ENCODE results near the gene SLCO1B3.
"Not testable (repeated sequence)": the region's sequence is repeated elsewhere in the genome, so short reads cannot be mapped to it uniquely, and the experiment has no call there.

The SLCO1B3 gene, protein sequence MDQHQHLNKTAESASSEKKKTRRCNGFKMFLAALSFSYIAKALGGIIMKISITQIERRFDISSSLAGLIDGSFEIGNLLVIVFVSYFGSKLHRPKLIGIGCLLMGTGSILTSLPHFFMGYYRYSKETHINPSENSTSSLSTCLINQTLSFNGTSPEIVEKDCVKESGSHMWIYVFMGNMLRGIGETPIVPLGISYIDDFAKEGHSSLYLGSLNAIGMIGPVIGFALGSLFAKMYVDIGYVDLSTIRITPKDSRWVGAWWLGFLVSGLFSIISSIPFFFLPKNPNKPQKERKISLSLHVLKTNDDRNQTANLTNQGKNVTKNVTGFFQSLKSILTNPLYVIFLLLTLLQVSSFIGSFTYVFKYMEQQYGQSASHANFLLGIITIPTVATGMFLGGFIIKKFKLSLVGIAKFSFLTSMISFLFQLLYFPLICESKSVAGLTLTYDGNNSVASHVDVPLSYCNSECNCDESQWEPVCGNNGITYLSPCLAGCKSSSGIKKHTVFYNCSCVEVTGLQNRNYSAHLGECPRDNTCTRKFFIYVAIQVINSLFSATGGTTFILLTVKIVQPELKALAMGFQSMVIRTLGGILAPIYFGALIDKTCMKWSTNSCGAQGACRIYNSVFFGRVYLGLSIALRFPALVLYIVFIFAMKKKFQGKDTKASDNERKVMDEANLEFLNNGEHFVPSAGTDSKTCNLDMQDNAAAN

DNA sequence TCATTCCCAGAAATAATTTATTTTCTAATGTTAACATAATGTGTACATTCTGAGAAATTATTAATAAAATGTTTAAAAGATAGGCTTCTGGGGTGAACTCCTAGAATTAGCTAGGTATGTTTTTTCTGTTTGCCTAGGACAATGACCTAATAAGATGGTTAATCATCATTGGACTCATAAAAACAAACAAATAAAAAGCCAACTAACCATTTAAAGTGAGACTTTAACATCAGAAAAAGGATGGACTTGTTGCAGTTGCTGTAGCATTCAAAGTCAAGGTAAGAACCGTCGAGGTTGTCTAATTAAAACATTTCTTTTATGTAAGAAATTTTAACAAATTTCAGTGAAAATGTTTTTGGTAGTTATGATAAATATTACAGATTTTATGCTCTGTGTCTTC lies at the start of gene SLCO1B3:
TSS of gene SLCO1B3 (plus strand) at position 219 of the 400 bp plus-strand sequence. CDS start 5,034 bp downstream, outside the sequence.
- no peak for DNase-seq

DNA sequence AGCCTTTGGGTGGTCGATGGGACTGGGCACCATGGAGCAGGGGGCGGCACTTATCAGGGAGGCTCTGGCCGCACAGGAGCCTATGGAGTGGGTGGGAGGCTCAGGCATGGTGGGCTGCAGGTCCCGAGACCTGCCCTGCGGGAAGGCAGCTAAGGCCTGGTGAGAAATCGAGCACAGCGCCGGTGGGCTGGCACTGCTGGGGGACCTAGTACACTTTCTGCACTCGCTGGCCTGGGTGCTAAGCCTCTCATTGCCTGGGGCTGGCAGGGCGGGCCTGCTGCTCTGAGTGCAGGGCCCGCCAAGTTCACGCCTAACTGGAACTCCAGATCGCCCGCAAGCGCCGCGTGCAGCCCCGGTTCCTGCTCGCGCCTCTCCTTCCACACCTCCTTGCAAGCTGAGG lies 33.1 kb upstream of the SLCO1B3 start:
- DNase-seq, result no peak

DNA sequence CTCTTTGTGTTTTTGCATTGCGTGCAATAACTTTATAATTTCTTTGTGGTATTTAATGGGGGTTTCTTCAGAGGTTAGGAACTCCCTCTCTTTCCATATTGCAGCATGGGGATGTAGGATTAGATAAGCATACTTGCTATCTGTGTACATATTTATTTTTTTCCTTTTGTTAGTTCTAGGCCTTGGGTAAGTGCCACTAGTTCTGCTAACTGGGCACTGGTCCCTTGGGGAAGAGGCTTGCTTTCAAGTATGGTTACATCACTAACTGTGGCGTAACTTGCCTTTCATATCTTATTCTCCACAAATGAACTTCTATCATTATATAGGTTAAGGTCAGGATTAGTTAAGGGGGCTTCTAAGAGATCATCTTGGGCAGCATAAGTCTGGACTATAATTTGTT lies 31.5 kb upstream of the SLCO1B3 start:
- DNase-seq, result no peak

DNA sequence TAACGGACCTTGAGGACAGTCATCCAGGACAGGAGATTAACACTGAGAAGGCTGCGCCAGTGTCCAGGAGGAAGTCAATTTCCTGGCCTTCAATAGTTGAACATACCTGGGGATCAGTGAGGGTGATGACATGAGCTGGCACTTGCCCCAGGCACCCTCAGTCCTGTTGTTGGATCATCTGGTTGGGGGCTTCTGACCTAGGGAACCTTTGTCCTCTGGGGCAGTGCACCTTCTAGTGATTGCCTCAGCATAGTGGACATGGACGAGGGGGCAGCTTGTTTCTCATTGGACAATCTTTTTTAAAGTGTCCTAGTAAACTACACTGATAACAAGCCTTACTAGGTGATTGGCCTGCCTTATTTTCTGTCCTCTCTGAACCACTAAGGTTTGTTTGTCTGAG lies 30.5 kb upstream of the SLCO1B3 start:
- DNase-seq, result not testable (repeated sequence)

DNA sequence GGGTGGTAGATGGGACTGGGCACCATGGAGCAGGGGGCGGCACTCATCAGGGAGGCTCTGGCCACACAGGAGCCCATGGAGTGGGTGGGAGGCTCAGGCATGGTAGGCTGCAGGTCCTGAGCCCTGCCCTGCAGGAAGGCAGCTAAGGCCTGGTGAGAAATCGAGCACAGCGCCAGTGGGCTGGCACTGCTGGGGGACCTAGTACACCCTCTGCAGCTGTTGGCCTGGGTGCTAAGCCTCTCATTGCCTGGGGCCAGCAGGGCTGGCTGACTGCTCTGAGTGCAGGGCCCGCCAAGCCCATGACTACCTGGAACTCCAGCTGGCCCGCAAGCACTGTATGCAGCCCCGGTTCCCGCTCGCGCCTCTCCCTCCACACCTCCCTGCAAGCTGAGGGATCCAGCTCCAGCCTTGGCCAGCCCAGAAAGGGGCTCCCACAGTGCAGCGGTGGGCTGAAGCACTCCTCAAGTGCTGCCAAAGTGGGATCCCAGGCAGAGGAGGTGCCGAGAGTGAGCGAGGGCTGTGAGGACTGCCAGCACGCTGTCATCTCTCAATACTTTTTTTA lies 26.6 kb upstream of the SLCO1B3 start:
- not testable (repeated sequence) for DNase-seq

DNA sequence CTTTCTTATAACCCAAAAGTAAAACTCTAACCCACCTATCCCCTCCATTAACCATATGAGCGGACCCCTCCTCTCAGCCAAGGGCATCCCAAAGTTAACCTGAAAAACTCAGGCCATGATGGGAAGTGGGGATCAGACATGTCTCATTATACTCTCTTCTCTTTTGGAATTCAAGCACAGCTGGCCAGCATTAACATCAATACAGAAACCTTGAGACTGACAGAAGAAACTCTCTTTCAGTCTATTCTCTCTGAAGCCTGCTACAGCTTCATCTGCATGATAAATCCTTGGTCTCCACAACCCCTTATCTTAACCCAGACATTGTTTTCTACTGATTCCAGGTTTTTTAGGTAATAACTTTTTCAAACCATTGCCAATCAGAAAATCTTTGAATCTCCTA lies 17.5 kb upstream of the SLCO1B3 start:
- no peak for DNase-seq

DNA sequence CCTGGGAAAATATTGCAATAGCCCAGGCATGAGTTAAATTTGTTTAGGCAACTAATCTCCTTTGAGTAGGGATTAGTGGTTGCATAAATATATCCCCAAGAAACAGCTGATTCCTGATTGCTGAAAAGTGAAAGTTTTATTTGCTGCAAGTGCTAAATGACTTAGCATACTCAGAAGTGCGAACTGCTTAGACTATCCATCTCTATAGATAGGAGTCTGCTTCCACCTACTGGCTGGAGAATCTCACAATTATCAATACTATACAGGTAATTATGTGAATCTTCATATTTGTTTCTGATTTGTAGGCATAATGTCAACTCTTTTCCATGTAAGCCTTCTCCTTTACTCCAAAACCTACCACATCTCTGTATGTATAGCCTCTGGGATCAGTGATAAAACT lies 12.0 kb upstream of the SLCO1B3 start:
- DNase-seq, result no peak

DNA sequence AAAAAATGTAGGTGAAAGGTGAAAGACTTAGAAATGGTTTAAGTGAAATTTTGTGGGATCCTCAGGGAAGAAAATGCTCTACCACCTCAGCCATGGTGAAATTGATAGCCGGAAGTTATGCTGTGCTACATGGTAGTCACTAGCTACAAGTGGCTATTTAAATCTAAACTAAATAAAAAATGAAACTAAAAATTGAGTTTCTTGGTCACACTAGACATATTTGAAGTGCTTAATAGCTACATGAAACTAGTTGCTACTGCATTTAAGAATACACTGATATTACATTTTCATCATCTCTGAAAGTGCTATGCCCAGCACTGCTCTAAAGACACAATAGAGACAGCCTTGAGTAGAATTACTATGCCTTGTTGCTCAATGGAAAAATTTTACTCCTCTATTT lies 10.3 kb upstream of the SLCO1B3 start:
- no peak for DNase-seq

DNA sequence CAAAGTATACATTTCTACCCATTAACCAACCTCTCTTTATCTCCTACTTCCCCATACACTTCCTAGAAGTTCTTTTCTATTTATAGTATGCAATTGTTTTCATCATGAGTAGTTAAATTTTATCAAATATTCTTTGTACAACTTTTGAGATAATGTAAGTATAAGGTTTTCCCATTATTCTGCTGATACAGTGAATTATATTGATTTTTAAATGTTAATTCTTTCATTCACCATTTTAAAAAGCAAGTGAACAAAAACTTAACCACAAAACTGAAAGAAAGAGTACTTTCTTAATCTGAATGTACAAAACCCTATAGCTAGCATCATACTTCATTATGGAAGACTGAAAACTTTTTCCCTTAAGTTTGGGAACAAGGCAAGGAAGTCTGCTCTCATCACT lies 9.5 kb upstream of the SLCO1B3 start:
- DNase-seq, result no peak

DNA sequence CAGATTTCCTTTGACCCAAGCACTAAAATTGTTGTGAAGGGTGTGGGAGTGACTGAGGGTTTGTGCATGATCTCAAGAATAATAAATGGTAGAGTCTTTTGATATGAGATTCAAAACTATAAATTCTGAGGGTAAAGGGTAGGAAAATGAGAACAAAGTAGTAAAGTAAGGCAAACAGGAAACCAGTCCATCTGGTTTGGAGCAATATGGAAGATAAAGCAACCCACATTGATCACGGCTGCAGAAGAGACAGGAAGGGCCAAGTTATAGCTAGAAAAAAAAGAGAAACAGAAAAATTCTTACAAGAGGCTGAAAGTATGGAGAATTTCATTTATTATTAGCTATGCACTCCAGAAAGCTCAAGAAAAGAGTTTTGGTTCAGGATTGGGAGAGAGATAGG lies 4.6 kb upstream of the SLCO1B3 start:
- no peak for DNase-seq

DNA sequence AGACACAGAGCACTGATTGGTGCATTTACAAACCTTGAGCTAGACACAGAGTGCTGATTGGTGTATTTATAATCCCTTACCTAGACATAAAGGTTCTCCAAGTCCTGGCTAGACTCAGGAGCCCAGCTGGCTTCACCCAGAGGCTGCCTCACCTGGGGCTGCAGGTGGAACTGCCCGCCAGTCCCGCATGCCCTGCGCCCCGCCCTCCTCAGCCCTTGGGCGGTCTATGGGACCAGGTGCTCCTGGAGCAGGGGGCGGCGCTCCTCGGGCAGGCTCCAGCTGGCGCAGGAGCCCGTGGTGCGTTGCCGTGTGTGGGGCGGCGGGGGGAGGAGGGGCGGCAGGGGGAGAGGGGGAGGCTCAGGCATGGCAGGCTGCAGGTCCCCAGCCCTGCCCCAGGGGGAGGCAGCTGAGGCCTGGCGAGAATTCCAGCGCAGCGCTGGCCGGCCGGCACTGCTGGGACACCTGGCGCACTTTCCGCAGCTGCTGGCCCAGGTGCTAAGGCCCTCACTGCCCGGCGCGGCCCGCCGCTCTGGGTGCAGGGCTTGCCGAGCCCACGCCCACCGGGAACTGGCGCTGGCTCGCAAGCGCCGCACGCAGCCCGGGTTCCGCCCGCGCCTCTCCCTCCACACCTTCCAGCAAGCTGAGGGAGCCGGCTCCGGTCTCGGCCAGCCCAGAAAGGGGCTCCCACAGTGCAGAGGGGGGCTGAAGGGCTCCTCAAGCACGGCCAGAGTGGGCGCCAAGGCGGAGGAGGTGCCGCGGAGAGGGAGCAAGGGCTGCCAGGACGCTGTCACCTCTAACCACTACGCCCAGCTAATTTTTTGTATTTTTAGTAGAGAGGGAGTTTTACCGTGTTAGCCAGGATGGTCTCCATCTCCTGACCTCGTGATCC lies 3.1 kb upstream of the SLCO1B3 start:
- no peak for DNase-seq

DNA sequence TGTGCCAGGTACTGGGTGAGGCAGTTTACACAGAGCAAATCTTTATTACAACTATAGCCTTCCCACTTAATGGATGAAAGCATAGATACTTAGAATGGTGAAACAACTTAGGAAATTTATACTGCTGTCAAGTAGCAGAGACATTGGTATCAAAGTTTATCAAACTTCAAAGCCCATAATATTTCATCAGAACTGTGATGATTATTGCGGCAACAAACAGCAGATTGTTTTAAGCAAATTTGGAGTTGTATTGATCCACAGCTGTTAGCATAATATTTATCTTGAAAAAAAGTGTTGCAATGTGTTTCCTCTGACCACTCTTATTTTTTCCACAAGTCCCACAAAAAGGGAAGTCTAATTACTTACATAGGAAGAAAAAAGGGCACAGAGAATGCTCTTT lies 2.0 kb upstream of the SLCO1B3 start:
- DNase-seq, result no peak

DNA sequence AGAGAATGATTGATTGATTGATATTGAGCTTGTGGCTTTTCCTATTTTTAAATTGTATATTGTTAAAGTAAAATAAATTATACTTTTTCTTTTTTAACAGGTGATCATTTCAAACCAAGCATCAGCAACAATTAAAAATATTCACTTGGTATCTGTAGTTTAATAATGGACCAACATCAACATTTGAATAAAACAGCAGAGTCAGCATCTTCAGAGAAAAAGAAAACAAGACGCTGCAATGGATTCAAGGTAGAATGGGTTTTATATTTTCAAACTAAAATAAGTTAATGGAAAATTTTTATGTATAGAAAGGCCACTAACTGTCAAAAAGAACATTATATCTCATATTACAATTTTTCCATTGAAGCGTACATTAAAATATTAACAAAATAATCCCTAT lies 5.1 kb downstream of the SLCO1B3 start:
- DNase-seq, result no peak

DNA sequence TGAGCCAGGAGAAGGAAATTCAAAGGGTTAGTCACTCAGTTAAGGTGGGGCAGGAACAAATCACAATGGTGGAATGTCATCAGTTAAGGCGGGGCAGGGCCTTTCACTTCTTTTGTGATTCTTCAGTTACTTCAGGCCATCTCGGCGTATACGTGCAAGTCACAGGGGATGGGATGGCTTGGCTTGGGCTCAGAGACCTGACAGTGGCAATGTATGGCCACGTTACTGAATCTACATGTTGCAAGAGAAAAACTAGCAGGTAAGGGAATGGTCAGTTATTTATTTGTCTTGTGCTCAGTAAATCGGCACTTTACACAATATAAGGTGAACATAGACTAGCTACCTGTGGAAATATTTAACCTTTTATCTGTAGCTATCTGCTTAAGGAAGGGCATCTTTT lies 11.9 kb downstream of the SLCO1B3 start:
- DNase-seq, result no peak

DNA sequence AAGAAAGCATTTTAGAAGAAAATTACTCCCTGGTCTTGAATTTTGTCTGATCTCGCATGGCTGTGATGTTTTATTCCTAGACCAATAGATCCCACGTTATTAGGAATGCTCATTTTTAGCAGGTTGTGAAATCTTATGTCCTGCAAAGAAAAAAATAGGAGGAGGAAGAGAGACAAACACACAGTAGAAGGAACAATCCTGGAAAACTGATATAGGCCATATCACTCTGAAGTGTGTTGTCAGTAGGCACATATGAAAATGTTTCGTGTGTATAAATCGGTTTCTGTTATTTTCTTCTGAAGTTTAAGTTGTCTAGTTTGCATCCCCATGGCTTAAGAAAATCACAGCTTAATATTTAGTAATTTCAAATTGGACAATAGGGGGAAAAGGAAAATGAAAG lies 12.4 kb downstream of the SLCO1B3 start:
- DNase-seq, result no peak

DNA sequence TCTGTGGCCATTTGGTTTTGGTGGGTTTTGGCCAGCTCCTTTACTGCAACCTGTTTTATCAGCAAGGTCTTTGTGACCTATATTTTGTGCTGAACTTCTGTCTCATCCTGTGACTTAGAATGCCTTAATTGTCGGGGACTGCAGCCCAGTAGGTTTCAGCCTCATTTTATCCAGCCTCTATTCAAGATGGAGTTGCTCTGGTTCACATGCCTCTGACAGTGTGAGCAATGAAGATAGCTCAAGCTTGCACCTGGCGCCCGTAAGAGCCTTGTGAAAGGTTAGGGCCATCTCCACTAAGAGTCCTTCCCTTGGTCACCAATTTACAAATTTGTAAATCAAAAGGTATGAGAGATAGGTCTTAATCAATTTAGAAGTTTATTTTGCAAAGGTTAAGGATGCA lies 19.4 kb downstream of the SLCO1B3 start:
- DNase-seq, result no peak

DNA sequence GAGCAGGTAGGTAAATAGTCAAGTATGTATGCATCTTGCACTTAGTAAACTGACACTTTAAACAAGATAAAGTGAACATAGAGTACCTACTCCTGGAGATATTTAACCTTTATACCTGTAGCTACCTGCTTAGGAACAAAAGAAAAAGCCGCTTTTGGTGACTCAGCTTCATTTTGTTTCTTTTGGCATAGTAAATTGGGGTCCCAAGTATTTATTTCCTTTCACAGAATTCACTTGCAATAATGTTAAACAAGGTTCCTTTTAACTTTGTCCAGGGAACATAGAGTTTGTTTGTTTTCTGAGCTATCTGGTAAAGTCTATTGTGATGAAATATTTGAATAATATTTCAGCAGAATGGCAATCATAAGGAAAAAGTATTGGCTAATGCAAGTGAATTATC lies 20.0 kb downstream of the SLCO1B3 start:
- no peak for DNase-seq

DNA sequence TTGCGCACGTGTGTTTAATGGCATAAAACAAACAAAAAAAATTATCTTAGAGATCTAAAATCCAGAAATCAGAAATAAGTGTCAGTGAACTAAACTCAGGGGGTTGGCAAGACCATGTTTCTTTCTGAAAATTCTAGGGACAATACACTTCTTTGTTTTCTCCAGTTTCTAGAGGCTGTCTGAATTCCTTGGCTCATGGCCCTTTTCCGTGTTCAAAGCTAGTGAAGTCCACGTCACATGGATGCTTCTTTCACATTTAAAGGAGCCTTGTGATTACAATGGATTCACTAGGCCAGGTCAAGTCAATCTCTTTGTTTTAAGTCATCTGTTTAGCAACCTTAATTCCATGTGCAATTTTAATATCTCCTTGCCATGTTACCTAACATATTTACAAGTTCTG lies 22.4 kb downstream of the SLCO1B3 start:
- no peak for DNase-seq

DNA sequence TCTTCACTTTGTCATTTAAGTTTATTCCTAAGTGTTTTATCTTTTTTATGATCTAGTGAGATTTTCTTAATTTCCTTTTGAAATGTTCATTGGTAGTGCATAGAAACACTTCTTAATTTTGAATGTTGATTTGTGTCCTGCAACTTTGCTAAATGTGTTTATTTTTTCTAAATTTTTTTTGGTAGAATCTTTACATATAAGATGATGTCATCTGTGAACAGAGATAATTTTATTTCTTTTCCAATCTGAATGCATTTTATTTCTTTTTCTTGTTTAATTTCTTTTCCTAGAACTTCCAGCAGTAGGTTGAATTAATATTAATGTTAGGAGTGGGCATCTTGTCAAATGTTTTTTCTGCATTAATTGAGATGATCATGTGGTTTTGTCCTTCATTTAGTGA lies 42.1 kb downstream of the SLCO1B3 start:
- no peak for DNase-seq

DNA sequence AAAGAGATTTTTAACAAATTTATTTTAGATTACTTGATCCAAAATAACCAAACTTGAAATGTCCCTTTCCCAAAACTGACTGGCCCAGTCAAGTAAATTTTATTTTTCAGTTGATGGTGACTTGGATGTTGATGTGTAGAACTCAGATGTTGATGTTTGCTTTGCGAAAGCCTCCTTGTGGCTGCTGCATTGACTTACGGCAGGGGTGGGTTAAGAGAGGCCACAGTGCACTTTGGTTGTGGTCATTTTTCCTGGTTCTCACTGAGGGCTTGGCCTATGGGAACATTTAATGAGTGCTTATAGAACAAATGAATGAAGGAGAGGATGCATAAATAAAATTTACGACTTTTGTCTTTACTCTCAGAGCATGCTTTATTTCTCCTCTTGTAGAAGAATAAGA lies 52.6 kb downstream of the SLCO1B3 start:
- DNase-seq, result no peak

DNA sequence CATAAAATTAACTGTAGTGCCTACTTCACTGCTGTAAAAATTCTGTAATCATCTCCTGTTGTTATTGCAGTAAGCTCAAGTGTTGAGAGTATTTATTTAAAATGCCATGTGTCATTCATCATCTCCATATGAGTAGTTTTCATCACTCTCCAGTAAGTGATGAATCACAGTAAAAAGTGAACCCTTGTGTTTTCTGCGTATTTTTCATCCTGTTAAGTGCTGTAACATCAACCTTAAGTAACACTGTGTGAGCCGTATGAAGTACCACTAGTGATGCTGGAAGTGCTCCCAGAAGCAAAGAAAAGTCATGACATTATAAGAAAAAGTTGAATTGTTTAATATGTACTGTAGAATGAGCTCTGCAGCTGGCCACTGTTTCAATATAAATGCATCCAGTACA lies 55.4 kb downstream of the SLCO1B3 start:
- no peak for DNase-seq

DNA sequence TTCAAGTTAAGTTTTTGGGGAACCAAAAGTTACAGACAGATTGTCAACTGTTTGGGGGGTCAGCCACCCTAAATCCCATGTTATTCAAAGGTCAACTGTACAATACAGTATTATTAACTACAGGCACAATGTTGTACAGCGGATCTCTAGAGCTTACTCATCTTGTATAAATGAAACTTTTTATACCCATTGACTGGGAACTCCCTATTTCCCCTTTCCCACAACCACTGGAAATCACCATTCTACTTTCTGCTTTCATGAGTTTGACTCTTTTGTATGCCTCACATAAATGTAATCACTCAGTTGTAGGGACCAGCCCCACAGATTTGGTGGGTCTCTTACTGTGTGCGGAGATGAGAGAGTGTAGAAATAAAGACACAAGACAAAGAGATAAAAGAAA lies 57.8 kb downstream of the SLCO1B3 start:
- DNase-seq, result no peak

DNA sequence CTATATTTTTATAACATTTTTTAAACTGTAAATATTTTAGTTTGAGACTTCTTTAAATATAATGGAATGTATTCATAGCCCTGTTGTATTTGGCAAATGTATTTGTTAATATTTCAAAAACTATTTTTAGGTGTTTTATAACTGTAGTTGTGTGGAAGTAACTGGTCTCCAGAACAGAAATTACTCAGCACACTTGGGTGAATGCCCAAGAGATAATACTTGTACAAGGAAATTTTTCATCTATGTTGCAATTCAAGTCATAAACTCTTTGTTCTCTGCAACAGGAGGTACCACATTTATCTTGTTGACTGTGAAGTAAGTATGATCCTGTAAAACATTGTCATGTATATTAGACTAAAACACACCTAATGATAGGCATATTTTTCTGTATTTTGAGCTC lies 72.8 kb downstream of the SLCO1B3 start:
- DNase-seq, result no peak

All from GDM1 (cell line).